Lung (tissue), 12 donors: Measurements from ENCODE around the gene PGA3. TPM values are rescaled to one million over a fixed set of nuclear protein-coding genes. Genes with fewer than 3 reads are reported as not detected.

Experiments
- ATAC-seq: fragments of 200-7000 bp; cut with Tn5 transposase; one replicate; pipeline ENCODE4 v1.9.1; 2020; ENCODE audit warnings: moderate number of reproducible peaks; ENCODE audit not compliant: insufficient read depth, low FRiP score
- DNase-seq, 3 donors: peaks; one replicate each; pipeline ENCODE4 v3.0.0-alpha.2; 2013 to 2017
- H3K27ac ChIP-seq, 2 donors: one replicate each; pipeline ENCODE4 v1.5.1; 2013; ENCODE audit warnings: mild to moderate bottlenecking in 2 of 2, moderate library complexity in 2 of 2, control low read depth in 1 of 2, inconsistent platforms in 1 of 2, low read depth in 1 of 2, low read length in 1 of 2
- H3K27me3 ChIP-seq, 3 donors: one replicate each; pipeline ENCODE4 v1.5.1; 2013; ENCODE audit warnings: low read length in 2 of 3; ENCODE audit not compliant: control insufficient read depth in 3 of 3, insufficient read depth in 3 of 3
- H3K36me3 ChIP-seq, 4 donors: one replicate each; pipeline ENCODE4 v1.5.1; 2013; ENCODE audit warnings: low read length in 4 of 4, mild to moderate bottlenecking in 1 of 4, moderate library complexity in 1 of 4; ENCODE audit not compliant: control insufficient read depth in 4 of 4, insufficient read depth in 4 of 4
- H3K4me1 ChIP-seq, 5 donors: one replicate each; pipeline ENCODE4 v1.5.1; 2013; ENCODE audit warnings: low read length in 5 of 5, mild to moderate bottlenecking in 2 of 5, moderate library complexity in 1 of 5; ENCODE audit not compliant: control insufficient read depth in 5 of 5, insufficient read depth in 5 of 5
- H3K4me3 ChIP-seq: one replicate; pipeline ENCODE4 v1.5.1; 2013; ENCODE audit warnings: mild to moderate bottlenecking, control low read depth, moderate library complexity
- H3K9ac ChIP-seq, 2 donors: one replicate each; pipeline ENCODE4 v1.5.1; 2013; ENCODE audit warnings: low read length in 2 of 2, control low read depth in 1 of 2; ENCODE audit not compliant: insufficient read depth in 1 of 2
- H3K9me3 ChIP-seq, 4 donors: one replicate each; pipeline ENCODE4 v1.5.1; 2013; ENCODE audit warnings: low read length in 3 of 4, mild to moderate bottlenecking in 1 of 4, moderate library complexity in 1 of 4; ENCODE audit not compliant: control insufficient read depth in 4 of 4, insufficient read depth in 3 of 4
- WGBS, 2 donors: extraction: QIAGEN DNeasy Blood & Tissue Kit; methylation state at CpG; one replicate each; pipeline ENCODE4 v1.1.7; 2013; 5-methylcytosine and 5-hydroxymethylcytosine counted together
- polyA plus RNA-seq, 2 donors: library from polyadenylated mRNA; stranded (reverse); fragments of 200-250 nt; gene quantifications; one replicate each; pipeline ENCODE4 v1.2.1, GENCODE V29; 2013
- total RNA-seq, 2 donors: library from RNA; depleted of rRNA in 1 of 2; stranded (reverse); fragments of >200 nt in 1 of 2; gene quantifications; one replicate each; pipeline ENCODE4 v1.2.1, GENCODE V29; 2014 to 2021
- TF ChIP-seq, protein P1 (sequence below): IDR thresholded peaks from 2 replicates; pipeline ENCODE4 v1.5.1; 2012; ENCODE audit warnings: mild to moderate bottlenecking; ENCODE audit errors: control extremely low read depth, extremely low read depth
- donor health status: control.
- donor health status: control.
- donor health status: Bipolar disorder and iron deficiency.
- donor health status: healthy.
- donor health status: DM: yes; HTN: yes; CAD: no.

Gene PGA3
- total and polyA plus RNA-seq, 4 donors, result 0.20 to 0.50 TPM; not detected in 2

DNA sequence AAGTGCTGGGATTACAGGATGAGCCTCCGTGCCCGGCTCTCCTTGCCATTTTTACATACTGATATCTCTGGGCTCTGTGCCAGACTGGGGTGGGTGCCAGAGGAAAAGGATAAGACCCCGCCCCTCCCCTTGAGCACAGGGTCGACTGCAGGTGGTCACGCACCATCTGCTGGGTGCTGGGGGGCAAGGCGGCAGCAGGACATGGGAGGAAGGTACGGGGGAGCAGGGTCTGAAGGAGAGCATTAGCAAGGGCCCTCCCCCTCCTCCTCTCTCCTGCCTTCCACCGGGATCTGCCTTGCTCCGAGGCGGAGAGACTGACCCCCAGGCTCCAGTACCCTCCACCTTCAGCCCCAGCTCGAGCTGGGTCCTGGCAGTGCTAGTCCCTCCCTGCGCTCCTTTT is 9.7 kb upstream of the PGA3 start:
- ATAC-seq (no peak), DNase-seq (no peak)
- no peak overlapping the region for H3K27ac ChIP-seq
- H3K9me3 ChIP-seq, result peaks cover 0 to 5% (median 0%) of the 10 kb centered on the region in 4 donors
- 33 to 56% methylated on average over 12 of the region's 12 CpGs for WGBS, 2 donors
- H3K4me1 ChIP-seq, result no peaks in the 10 kb centered on the region
- H3K4me3 ChIP-seq, result no peak overlapping the region
- no peaks in the 10 kb centered on the region for H3K27me3 ChIP-seq
- no peak overlapping the region for H3K9ac ChIP-seq
- H3K36me3 ChIP-seq, result no peaks in the 10 kb centered on the region
- TF ChIP-seq, protein P1, sequence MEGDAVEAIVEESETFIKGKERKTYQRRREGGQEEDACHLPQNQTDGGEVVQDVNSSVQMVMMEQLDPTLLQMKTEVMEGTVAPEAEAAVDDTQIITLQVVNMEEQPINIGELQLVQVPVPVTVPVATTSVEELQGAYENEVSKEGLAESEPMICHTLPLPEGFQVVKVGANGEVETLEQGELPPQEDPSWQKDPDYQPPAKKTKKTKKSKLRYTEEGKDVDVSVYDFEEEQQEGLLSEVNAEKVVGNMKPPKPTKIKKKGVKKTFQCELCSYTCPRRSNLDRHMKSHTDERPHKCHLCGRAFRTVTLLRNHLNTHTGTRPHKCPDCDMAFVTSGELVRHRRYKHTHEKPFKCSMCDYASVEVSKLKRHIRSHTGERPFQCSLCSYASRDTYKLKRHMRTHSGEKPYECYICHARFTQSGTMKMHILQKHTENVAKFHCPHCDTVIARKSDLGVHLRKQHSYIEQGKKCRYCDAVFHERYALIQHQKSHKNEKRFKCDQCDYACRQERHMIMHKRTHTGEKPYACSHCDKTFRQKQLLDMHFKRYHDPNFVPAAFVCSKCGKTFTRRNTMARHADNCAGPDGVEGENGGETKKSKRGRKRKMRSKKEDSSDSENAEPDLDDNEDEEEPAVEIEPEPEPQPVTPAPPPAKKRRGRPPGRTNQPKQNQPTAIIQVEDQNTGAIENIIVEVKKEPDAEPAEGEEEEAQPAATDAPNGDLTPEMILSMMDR, result no peak

DNA sequence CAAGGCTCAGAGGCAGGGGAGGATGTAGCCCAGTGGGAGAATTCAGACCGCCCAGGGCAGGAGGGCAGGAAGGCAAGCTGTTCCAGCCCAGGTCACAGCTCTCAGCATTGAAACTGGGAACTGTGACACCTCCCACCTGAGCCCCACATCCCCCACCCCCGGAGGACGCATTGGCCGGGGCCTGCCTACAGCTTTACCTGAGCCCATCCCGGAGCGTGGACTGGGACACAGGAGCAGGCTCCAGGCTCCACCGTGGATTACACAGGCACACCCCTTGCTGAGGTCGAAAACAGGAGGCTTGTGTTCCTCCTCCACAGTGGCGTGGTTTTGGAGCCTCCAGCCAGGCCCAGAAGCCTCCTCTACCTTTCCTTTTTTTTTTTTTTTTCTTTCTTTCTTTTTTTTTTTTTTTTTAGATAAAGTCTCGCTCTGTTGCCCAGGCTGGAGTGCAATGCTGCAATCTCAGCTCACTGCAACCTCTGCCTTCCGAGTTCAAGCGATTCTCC is 9.1 kb upstream of the PGA3 start:
- H3K4me1 ChIP-seq, result no peaks in the 10 kb centered on the region
- ATAC-seq (no peak), DNase-seq (no peak)
- peaks cover 0 to 10% (median 2%) of the 10 kb centered on the region in 4 donors for H3K9me3 ChIP-seq
- no peaks in the 10 kb centered on the region for H3K27me3 ChIP-seq
- no peaks in the 10 kb centered on the region for H3K36me3 ChIP-seq
- 76 to 86% methylated on average over 12 of the region's 12 CpGs for WGBS, 2 donors
- TF ChIP-seq, protein P1, result no peak
- no peak overlapping the region for H3K27ac ChIP-seq
- H3K9ac ChIP-seq, result no peak overlapping the region
- H3K4me3 ChIP-seq, result no peak overlapping the region

DNA sequence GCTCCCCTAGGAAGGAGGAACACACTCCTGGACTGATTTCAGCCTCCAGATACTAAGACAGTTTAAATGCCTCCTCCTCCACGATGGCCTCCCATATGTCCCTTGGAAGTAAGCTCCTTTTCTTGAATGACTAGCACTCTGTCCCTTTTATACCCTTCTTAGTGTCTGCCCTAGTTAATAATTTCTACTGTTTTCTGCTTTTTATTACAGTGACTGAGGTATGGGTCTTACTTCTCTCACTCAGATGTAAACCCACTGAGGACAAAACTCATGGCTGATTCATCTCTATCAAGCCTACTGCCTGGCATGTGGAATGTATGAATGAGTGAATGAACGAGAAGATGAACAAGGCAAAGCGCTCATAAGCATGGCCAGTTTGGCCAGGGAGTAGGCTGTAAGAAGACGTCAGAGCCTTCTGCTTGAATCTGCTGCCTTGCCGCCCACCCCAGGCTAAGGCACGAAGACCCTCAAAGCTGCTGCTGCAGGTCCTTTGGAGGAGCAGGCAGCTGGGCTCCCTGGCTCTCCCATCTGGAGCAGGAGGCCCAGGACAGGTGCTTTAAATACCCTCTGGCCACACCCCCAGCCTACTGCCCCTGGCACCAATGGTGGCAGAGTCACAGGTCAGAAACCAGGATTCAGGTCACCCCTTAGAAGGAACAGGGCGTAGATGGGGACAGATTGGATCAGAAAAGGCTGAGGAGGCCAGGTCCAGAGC is 8.2 kb upstream of the PGA3 start:
- Histone ChIP-seq H3K4me3 (no peak overlapping the region), H3K9me3 (peaks cover 0 to 14% (median 2%) of the 10 kb centered on the region in 4 donors), H3K9ac (no peak overlapping the region), H3K27ac (no peak overlapping the region), H3K27me3 (no peaks in the 10 kb centered on the region), H3K4me1 (no peaks in the 10 kb centered on the region), H3K36me3 (no peaks in the 10 kb centered on the region)
- 75 to 91% methylated on average over 7 of the region's 7 CpGs for WGBS, 2 donors
- TF ChIP-seq, protein P1, result no peak
- no peak for DNase-seq
- no peak for ATAC-seq
